H7 (cell line): Measurements from ENCODE around the gene SUPT7L. TPM values are rescaled to one million over a fixed set of nuclear protein-coding genes. Genes with fewer than 3 reads are reported as not detected.
"Not testable (repeated sequence)": the region's sequence is repeated elsewhere in the genome, so short reads cannot be mapped to it uniquely, and the experiment has no call there.

Experiments used
- DNase-seq: peaks from one replicate; pipeline ENCODE4 v3.0.0; 2012
- H3K27me3 ChIP-seq: 2 replicates; pipeline ENCODE4 v1.6.0; 2011; ENCODE audit warnings: mild to moderate bottlenecking, low read length; ENCODE audit not compliant: control insufficient read depth, insufficient read depth
- H3K36me3 ChIP-seq: replicated peaks from 2 replicates; pipeline ENCODE4 v1.5.1; 2011; ENCODE audit warnings: low read length; ENCODE audit not compliant: control insufficient read depth, insufficient read depth
- H3K4me3 ChIP-seq: 2 replicates; pipeline ENCODE4 v1.5.1; 2011; ENCODE audit warnings: low read depth, mild to moderate bottlenecking, control low read depth, low read length, moderate library complexity; ENCODE audit not compliant: insufficient read depth
- total RNA-seq: library from RNA; depleted of rRNA; stranded (reverse); fragments of >200 nt; shearing (Covaris generic); gene quantifications from 2 replicates; pipeline ENCODE4 v1.2.3, GENCODE V29; 2014

Gene SUPT7L
- total RNA-seq, 1 experiment from 2014 or later, result 26.6 TPM

DNA sequence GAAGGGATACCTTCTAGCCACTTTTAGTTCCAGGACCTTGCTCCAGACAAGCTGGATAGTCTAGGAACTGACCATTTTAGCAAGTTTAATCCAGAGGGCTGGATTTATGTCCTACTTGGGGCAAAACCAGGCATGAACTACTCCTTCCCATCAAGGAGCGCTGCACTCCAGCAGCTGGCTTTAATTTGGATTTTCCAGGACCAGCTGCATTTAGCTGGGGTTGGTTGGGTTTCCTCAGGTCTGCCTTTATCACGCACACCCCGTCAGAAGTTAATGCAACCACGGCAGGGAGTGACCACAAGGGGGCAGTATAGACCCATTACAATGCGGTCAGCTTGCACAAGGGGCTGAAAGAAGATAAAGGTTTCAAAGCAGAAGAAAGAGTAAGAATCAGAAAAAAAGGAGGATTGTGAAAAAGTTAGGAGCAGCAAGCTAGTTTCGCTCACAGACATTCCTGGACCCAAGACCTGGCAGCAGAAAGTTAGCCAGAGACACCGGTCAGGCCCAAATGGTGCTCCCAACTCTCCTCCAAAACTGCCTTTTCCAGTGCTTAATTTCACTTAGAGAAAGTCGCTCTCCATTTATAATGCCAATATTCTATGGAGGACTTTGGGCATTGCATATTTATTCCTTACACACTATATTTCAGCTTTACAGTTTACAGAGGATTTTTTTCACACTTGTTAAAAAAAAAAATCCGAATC is 40.4 kb upstream of the SUPT7L start:
- H3K27me3 ChIP-seq, result no peaks in the 10 kb centered on the region
- no peaks in the 10 kb centered on the region for H3K36me3 ChIP-seq
- DNase-seq, result peak; percentile 66
- no peak overlapping the region for H3K4me3 ChIP-seq

GRCh38 chr2:27702302-27702701 is 38.9 kb upstream of the SUPT7L start:
- no peaks in the 10 kb centered on the region for H3K27me3 ChIP-seq
- H3K36me3 ChIP-seq, result no peaks in the 10 kb centered on the region
- H3K4me3 ChIP-seq, result no peak overlapping the region
- no peak for DNase-seq

DNA sequence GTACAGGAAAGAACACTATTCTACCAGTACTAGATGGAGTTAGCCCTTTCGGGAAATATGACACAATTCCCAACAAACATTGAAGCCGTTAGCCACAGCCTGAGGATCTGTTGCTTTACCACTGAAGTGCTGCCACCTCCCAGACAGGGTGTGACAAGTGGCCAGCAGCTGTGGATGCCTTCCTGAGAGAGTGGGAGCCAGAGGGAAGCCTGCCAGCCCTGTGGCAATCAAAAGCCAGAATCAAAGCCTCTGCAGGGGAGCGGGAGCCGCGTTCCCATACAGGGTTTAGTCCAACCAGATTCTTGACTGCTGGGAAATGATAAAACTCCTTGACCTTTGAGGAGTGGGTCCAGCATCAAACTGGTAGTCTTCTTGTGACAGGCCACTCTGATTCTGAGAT is 38.3 kb upstream of the SUPT7L start:
- no peak for DNase-seq

GRCh38 chr2:27697660-27698059 is 34.2 kb upstream of the SUPT7L start:
- no peak for DNase-seq
- H3K36me3 ChIP-seq, result no peaks in the 10 kb centered on the region; the same call in none of the 2 replicates
- no peak overlapping the region for H3K4me3 ChIP-seq
- H3K27me3 ChIP-seq, result no peaks in the 10 kb centered on the region

More for the DNA sequence above, 38.3 kb upstream of the SUPT7L start:
- no peaks in the 10 kb centered on the region for H3K36me3 ChIP-seq
- H3K4me3 ChIP-seq, result no peak overlapping the region
- no peaks in the 10 kb centered on the region for H3K27me3 ChIP-seq

- Histone ChIP-seq H3K36me3 (peaks cover 7% of the 10 kb centered on the region), H3K27me3 (no peaks in the 10 kb centered on the region)
Measured at GRCh38 chr2:27690052-27690451, 26.6 kb upstream of the SUPT7L start.

GRCh38 chr2:27689424-27689823 is 26.0 kb upstream of the SUPT7L start:
- no peak overlapping the region for H3K4me3 ChIP-seq
- DNase-seq, result no peak
- H3K36me3 ChIP-seq, result peaks cover 7% of the 10 kb centered on the region
- no peaks in the 10 kb centered on the region for H3K27me3 ChIP-seq

More at GRCh38 chr2:27690052-27690451, 26.6 kb upstream of the SUPT7L start:
- no peak overlapping the region for H3K4me3 ChIP-seq
- DNase-seq, result no peak

- no peak overlapping the region for H3K4me3 ChIP-seq
- H3K27me3 ChIP-seq, result no peaks in the 10 kb centered on the region
- H3K36me3 ChIP-seq, result peaks cover 7% of the 10 kb centered on the region
- DNase-seq, result no peak
Measured at GRCh38 chr2:27687232-27687631, 23.8 kb upstream of the SUPT7L start.

DNA sequence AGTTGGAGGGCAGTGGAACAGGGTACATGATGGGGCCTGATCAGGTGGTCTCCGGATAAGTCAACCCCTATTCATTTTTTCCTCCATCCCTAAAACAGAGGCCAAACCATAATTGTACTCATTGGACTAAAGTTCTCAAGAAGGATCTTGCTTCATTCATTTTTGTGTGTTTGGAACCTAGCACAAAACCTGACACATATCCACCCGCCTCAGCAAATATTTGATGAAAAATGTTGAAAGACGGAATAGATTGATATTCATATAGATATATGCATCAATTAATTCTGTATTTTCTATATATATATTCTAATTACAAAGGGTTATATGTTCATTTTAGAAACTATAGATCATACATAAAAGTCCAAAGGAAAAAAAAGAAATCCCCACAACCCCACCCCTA is 22.2 kb upstream of the SUPT7L start:
- Histone ChIP-seq H3K36me3 (peaks cover 7% of the 10 kb centered on the region), H3K27me3 (no peaks in the 10 kb centered on the region), H3K4me3 (no peak overlapping the region)
- no peak for DNase-seq

DNA sequence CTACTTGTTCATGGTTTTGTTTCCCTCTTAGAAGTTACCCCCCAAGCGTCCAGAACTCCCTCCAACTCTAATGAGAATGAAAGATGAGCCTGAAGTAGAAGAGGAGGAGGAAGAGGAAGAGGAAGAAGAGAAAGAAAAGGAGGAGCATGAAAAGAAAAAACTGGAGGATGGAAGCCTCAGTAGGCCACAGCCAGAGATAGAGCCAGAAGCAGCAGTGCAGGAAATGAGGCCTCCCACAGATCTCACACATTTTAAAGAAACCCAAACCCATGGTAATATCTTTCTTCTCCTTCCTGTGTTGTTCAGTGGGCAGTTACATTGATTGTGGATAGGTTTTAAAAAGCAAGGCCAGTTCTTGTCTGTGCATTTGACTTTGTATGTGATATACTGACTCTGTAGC is 21.6 kb upstream of the SUPT7L start:
- not testable (repeated sequence) for DNase-seq, H3K4me3 ChIP-seq, H3K36me3 ChIP-seq, H3K27me3 ChIP-seq

GRCh38 chr2:27683390-27684071 is 20.1 kb upstream of the SUPT7L start:
- DNase-seq, result peak; percentile 57
- Histone ChIP-seq H3K27me3 (no peaks in the 10 kb centered on the region), H3K36me3 (peaks cover 7% of the 10 kb centered on the region), H3K4me3 (no peak overlapping the region)

GRCh38 chr2:27682334-27682771 is 18.9 kb upstream of the SUPT7L start:
- H3K36me3 ChIP-seq, H3K4me3 ChIP-seq, DNase-seq, H3K27me3 ChIP-seq: not testable (repeated sequence)

DNA sequence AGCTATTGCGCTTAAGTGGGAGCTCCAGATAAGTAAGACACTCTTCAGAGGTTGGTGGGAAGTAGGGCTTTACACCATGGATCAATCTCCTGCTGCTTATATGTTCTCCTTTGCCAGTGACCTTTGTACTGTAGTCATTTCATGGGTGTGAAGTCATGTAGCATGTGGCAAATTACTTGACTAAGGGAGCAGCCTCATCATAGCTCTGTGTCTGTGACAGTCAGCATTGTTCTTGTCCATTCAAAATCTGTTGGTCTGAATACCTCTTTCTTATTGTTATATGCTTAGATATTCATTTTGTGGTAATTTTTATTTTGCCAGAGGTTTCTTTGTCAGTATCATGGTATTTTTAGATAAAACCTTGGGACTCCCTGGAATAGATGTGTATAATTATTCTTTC is 18.4 kb upstream of the SUPT7L start:
- Histone ChIP-seq H3K27me3 (no peaks in the 10 kb centered on the region), H3K36me3 (peaks cover 7% of the 10 kb centered on the region), H3K4me3 (no peak overlapping the region)
- DNase-seq, result no peak

DNA sequence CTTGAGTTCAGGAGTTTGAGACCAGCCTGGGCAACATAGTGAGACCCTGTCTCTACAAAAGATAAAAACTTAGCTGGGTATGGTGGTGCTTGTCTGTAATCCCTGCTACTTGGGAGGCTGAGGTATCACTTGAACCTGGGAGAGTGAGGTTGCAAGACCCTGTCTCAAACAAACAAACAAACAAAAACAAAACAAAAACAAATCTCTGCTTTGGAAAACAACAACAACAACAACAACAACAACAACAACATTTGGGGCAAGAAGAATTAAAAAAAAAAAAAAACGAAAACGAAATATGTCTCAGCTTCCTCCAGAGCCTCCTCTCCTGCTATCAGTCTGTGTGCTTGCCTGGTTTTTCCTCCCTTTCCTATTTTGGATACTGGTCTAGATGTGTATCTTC is 17.2 kb upstream of the SUPT7L start:
- no peak for DNase-seq
- Histone ChIP-seq H3K4me3 (no peak overlapping the region), H3K27me3 (no peaks in the 10 kb centered on the region), H3K36me3 (peaks cover 7% of the 10 kb centered on the region)

DNA sequence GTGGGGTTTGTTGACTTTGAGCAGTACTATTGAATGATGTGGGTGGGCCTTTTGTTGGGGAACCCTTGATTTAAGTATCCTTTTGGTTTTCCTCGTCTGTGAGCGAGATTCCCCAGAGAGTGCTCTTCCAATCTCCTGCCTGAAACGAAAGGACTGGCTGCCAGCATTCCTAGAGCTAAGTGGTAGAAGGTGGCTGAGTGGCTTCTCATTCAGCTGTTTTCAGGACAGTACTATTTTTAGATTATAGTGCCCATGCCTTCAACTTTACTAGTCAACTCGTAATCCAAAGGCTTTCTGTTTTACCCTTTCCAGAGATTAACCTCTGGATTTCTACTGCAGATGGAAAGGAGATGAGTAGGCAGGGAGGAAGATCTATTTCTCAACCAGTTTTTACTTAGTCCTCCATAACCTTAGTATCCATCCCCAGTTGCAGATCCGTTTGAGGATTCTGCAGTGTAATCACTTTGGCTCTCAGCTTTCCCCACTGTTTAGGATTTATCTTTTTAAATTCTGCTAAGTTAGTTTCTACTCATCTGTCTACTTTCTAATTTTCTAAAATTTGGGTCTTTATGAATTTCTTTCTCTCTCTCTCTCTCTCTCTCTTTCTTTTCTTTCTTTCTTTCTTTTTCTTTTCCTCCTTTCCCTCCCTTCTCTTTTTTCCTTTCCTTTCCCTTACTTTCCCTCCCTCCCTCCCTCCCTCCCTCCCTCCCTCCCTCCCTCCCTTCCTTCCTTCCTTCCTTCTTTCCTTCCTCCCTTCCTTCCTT is 9.5 kb upstream of the SUPT7L start:
- Histone ChIP-seq H3K36me3 (peaks cover 11% of the 10 kb centered on the region), H3K27me3 (no peaks in the 10 kb centered on the region), H3K4me3 (no peak overlapping the region)
- DNase-seq, result no peak

DNA sequence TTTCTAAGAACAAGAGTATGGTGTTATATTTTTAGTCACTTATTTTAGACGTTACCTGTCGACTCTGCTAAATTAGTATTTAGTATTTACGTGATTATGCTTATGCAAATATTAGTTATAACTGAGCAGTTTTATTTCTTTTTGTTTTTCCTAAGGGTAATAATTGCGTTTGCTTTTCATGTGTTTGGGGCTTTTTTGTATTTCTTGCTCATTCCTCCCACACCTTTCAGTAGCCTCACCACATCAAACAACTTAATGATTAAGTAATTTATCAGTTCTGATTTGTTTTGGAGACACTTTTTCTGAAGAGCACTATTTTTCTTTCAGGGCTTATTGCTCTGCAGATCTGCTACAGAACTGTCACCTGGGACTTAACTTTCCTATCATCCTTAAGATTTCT is 7.8 kb upstream of the SUPT7L start:
- DNase-seq, result no peak
- H3K36me3 ChIP-seq, result peaks cover 7% of the 10 kb centered on the region
- no peak overlapping the region for H3K4me3 ChIP-seq
- H3K27me3 ChIP-seq, result no peaks in the 10 kb centered on the region
